ENCODE data around the gene CCDC186.

Gene CCDC186

GRCh38 chr10:114173921-114174694 is at the start of gene CCDC186:
TSS of gene CCDC186 (minus strand) at chr10:114174203. CDS start at chr10:114163268, 10,935 bp downstream.
- peak; percentile 99 for DNase-seq (ENCODE audit: low read depth)
- H3K4me3 ChIP-seq (ENCODE audit: low read length), result peak within 1 kb of the TSS; percentile 99
- TF ChIP-seq CTCF (IDR thresholded peaks at IDR 0.05; ENCODE audit: insufficient read depth, low read depth, low read length, missing control alignments), result no peak

GRCh38 chr10:114223066-114223465 is 49.1 kb upstream of the CCDC186 start:
- H3K4me3 ChIP-seq (ENCODE audit: low read length), result no peak overlapping the region
- no peak for TF ChIP-seq CTCF (IDR thresholded peaks at IDR 0.05; ENCODE audit: insufficient read depth, low read depth, low read length, missing control alignments)
- DNase-seq (ENCODE audit: low read depth), result no peak

- H3K4me3 ChIP-seq (ENCODE audit: low read length), result no peak overlapping the region
- peak; percentile 9 for DNase-seq (ENCODE audit: low read depth)
- TF ChIP-seq CTCF (IDR thresholded peaks at IDR 0.05; ENCODE audit: insufficient read depth, low read depth, low read length, missing control alignments), result no peak
Measured at GRCh38 chr10:114221235-114221634, 47.2 kb upstream of the CCDC186 start.

GRCh38 chr10:114220281-114220680 is 46.3 kb upstream of the CCDC186 start:
- no peak for TF ChIP-seq CTCF (IDR thresholded peaks at IDR 0.05; ENCODE audit: insufficient read depth, low read depth, low read length, missing control alignments)
- DNase-seq (ENCODE audit: low read depth), result no peak
- no peak overlapping the region for H3K4me3 ChIP-seq (ENCODE audit: low read length)

- no peak for DNase-seq (ENCODE audit: low read depth)
- no peak overlapping the region for H3K4me3 ChIP-seq (ENCODE audit: low read length)
- no peak for TF ChIP-seq CTCF (IDR thresholded peaks at IDR 0.05; ENCODE audit: insufficient read depth, low read depth, low read length, missing control alignments)
Measured at GRCh38 chr10:114215033-114215432, 41.0 kb upstream of the CCDC186 start.

- no peak for DNase-seq (ENCODE audit: low read depth)
- H3K4me3 ChIP-seq (ENCODE audit: low read length), result no peak overlapping the region
- no peak for TF ChIP-seq CTCF (IDR thresholded peaks at IDR 0.05; ENCODE audit: insufficient read depth, low read depth, low read length, missing control alignments)
Measured at GRCh38 chr10:114212153-114212552, 38.1 kb upstream of the CCDC186 start.

DNA sequence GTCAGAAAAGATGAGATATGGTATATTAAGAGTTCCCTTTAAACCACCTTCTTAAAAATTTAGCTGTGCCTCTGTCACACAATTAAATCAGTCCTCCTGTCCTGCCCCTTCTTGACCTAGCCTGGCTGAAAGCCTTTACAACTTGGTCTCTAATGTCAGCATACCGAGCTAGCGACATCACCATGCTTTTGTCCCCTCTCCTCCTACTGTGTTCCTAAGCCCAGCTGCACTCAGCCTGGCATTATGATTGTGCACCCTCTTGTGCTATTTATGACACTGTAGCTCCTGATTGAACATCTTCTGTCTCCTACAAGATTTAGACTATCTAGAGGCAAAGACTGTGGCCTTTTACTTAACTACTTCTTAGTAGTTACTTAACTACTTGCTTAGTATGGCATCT is 34.3 kb upstream of the CCDC186 start:
- H3K4me3 ChIP-seq (ENCODE audit: low read length), result no peak overlapping the region
- TF ChIP-seq CTCF (IDR thresholded peaks at IDR 0.05; ENCODE audit: insufficient read depth, low read depth, low read length, missing control alignments), result no peak
- no peak for DNase-seq (ENCODE audit: low read depth)

Measured in epithelial cell of esophagus (primary cell).